IMR-90 (cell line): Measurements from ENCODE around the gene MS4A12.

Source experiments
- CTCF ChIP-seq: conservative IDR thresholded peaks from 2 replicates; pipeline ENCODE4 v1.5.1; 2012; ENCODE audit warnings: mild to moderate bottlenecking, low read depth, low read length, improper control_type of control experiment
- TF ChIP-seq, protein P1 (sequence below): fragments of 150-350 bp; IDR thresholded peaks from 2 replicates; pipeline ENCODE4 v1.6.1; 2016; ENCODE audit warnings: low read depth, mild to moderate bottlenecking, low read length, moderate library complexity, borderline replicate concordance

GRCh38 chr11:60500276-60500910 is 7.8 kb downstream of the MS4A12 start:
- TF ChIP-seq, protein P1, sequence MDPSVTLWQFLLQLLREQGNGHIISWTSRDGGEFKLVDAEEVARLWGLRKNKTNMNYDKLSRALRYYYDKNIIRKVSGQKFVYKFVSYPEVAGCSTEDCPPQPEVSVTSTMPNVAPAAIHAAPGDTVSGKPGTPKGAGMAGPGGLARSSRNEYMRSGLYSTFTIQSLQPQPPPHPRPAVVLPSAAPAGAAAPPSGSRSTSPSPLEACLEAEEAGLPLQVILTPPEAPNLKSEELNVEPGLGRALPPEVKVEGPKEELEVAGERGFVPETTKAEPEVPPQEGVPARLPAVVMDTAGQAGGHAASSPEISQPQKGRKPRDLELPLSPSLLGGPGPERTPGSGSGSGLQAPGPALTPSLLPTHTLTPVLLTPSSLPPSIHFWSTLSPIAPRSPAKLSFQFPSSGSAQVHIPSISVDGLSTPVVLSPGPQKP, result no peak
- no peak for TF ChIP-seq CTCF
